Inflammatory macrophage treated with lipopolysaccharide for 4 hours (primary cell): ENCODE measurements around the gene EML1.
A peak's percentile ranks its signal among the peaks of the same experiment; 100 is the strongest.

Source experiments
- DNase-seq: peaks from one replicate; pipeline ENCODE4 v3.0.0-alpha.2; 2020

Gene EML1

GRCh38 chr14:99876406-99876805 lies 83.2 kb downstream of the EML1 start:
- no peak for DNase-seq

DNA sequence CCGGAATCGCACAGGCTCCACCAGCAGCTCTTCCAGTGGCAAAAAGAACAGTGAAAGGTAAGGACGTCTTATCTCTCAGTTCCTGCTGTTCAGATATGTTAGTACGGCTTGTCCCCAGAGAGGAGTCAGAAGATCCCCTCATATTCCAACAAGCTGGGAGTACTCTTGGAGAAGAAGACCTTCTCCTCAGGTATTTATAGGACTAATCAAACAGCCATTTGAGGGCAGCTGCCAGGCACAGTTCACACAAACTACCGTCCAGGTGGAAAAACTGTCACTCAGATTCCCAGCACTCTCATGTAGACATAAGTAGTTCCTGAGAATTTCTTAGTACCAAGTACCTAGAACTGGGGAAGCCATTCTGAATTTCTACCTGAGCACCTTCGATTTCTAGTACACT lies 85.3 kb downstream of the EML1 start:
- DNase-seq: no peak

DNA sequence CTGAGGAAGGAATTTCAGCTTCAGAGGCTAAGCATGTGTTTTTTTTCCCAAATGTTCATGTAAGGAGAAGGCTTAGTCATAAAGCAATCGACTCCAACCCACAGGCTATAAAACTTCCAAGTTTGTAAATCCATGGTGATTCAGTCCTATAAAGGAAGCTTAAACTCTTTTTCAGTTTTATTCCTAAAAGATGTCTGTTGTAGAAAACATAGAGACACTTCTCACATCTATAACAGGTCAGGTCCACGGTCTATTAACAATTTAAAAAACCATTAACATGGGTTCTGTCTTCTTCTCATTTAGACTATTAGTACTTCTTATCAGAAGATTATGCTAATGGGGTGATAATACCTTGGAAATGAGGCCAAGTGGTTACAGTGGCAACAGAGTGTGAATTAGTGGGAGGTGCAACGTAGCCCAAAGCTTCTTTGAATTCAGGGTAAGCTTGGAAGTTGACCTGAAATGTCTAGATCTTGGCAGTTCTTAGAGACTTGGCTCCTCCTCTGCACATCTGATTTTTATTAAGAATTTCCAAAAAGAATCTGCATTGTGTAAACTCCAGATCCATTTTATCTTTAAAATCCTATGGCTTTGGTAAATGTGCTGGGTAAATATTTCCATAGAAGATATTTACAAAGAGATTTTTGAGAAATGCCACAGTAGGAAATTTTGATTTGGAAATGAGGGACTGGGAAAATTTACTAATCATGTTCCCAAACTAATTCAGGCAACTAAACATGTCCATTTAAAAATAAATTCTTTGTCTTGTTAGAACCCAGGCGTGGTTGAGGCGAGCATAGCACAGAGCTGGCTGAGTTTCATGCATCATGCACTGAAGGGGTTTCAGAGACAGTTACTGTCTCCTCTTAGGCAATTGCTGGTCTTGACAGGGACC lies 86.4 kb downstream of the EML1 start:
- DNase-seq: no peak

DNA sequence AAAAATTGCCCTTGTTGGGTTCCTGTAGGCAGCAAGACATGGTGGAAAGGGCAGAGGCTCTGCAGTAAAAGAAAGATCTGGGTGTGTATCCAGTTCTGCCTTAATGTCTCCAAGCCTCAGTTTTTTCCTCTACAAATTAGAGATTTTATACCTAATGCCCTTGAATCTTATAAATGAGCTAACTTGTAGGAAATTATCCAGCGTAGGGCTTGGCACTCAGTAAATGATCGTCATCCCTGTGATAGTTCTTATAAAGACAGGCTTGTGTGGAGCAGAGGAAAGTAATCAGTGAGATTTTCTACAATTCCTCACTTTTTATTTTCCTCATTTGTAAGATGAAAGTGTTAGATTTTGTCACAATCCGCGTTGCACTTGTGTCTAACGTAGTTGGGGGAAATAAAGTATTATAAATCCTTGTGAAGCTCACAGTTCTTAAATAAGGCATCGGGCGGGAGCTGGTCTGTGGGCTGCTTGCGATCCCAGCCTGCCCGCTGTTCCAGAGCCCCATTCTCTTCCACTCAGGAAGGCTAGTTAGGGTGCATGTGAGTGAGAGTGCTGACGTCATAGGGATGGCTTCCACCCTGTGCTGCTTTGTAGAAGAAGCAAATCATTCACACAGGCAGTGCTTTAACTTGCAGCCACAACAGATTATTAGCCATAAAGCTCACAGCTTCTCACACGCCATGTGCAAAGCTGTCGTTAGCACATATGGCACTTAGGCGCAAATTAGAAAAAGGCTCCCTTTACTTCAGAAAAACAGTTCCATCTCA lies 87.6 kb downstream of the EML1 start:
- no peak for DNase-seq

GRCh38 chr14:99883866-99884650 lies 90.8 kb downstream of the EML1 start:
- no peak for DNase-seq

DNA sequence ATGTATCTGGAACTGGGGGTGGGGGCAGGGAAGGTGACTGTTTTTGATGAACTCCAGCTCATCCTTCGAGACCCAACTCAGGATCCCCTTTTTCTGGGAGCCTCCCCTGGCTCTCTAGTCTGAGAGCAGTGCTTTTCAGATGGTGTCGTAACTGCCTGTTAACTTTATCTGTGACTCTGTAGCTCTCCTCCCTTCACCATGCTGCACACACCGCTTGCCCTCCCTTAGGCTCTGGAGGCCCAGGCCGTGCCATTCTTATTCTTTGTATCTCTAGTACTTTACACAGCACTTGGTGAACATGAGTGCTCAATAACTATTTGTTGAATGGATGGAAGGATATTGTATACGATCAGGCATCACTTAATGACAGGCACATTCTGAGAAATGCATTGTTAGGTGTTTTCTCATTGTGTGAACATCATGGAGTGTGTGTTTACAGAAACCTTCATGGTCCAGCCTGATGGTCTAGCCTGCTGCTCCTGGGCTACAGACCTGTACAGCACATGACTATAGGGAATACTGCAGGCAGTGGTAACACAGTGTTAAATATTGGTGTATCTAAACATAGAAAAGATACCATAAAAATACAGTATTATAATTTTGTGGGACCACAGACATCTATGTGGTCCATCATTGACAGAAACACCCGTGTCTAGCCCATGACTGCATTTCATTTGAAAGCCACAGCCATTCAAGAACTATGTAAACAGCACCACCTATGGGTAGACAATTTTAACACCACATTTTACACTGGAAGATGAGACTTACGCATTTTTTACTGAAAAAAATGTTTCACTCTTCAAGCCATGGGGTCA lies 91.8 kb downstream of the EML1 start:
- DNase-seq: peak; percentile 62

DNA sequence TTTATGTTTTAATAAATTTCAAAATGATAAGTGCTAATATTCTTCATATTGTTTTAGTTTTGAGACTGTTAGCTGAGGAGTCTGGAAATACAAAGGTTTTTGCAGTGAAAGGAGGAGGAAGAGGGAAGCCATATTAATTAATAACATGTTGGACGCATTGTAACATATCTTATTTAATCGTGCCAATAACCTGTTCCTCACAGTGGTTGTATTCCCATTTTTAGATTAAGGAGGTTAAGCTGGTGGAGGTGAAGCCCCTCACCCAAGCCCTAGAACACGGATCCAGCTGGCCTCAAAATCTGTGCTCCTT lies 92.4 kb downstream of the EML1 start:
- DNase-seq: no peak

DNA sequence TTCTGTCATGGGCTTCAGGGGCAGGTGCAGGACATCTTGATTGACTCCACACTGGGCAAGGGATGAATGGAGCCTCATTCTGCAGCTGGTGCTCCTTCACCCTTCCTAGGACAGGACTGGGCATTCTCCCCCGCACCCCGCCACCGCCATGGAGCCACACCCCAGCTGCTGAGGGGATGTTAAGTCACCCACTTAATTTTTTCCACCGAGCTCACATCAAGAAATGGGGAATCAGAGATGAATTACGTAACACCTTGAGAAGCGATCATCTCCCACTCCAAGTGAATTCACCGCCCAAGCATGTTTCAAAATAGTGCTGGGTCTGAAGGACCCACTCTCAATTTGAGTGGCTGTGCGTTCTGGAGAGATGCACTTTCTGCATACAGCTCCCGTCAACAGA lies 94.2 kb downstream of the EML1 start:
- DNase-seq: no peak

- DNase-seq: no peak
Observed at GRCh38 chr14:99888149-99888548, 94.9 kb downstream of the EML1 start.

DNA sequence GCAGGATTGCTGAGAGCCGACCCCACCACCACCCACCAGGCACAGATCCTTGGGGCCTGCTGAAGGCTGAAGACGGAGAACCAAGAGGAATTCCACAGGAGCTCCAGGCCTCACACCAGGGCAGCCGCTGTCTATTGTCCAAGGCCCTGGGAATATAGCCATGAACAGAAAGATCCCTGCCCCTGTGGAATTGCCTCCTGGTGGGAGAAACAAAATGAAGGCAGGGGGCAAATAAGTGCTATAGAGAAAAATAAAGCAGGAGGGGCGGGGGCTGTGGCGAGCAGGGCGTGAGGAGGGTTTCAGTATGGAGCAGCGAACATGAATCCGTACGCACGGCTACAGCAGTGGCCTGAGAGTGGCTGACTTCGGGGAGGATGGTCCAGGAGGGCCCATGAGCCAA lies 96.1 kb downstream of the EML1 start:
- DNase-seq: no peak

- no peak for DNase-seq
Observed at GRCh38 chr14:99891266-99891665, 98.1 kb downstream of the EML1 start.

- DNase-seq: no peak
Observed at GRCh38 chr14:99891900-99892299, 98.7 kb downstream of the EML1 start.

DNA sequence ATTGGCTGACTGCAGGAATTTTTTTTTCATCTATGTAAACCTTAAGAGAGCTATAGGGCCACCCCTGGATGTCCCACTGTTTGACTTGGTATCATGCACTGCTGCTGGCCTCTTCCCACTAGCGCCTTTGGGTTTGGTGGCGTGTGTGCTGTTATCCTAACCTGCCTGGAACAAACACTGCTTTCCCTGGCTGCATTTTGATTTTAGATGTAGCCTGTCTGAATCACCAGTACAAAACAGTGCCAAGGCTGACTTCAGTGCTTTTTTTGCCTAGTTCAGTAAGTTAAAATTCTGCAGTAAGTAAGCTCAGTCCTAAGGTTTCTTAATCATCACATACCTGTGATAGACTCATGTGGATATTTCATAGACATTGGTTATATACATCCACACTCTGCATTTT lies 99.2 kb downstream of the EML1 start:
- no peak for DNase-seq

GRCh38 chr14:99896361-99896760 lies 103.1 kb downstream of the EML1 start:
- no peak for DNase-seq

DNA sequence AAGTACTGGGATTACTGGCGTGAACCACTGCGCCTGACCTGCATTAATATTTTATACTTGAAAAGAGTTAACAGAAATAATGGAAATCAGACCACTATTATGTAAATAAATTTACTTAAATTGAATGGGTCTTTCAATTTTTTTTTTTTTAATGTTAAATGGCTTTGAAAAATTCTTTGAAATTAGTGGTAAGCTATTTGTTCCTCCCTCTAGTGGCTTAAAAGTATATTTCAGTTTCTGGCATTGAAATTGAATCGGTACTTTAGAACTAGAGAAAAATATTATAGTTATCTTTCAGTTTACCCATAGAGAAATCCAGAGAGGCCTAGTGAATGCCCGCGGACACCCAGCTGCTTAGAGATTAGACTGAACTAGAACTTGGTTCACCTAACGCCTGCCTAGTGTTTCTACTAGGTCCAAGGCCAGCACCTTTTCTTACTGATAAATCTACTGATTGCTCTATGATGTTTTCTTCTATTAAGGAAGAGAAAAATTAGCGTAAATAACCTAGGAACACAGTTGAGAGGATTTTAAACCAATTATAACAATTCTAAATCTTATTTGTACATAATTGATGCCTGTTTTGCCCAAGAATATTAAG lies 106.5 kb downstream of the EML1 start:
- peak; percentile 8 for DNase-seq

DNA sequence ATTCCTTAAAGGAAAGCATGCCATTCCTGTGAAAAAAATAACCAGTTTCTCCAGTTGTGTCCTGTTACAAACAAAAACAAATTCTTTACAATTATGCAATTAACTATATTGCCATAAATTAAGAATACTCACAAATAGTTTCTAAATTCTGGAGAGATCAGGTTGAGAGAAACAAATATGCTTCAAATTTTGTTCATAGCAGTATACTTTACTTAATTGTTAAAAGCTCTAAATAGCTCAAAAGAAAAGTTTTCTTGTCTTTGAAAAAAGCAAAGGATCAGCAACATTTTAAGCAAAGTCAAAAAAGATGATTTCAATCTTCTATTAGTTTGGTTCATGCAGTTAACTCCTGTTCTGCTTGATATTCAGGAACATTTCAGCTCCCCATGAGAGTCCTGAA lies 109.7 kb downstream of the EML1 start:
- DNase-seq: no peak

DNA sequence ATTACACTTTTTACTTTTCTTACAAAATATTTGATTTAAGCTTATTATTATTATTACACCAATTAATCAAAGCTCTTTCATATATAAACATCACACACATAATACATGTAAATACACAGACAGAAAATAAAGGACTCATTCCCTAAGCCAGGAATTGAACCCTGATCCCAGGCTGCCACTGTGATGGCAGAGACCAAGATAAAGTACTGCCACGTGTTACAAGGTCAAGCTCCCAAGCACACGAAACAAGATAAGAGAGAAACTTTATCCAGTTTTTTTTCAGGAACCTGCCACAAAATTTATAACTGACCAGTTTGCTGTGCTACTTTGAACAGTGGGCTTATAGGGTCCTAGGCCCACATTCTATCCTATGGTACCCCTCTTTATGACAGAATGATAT lies 111.3 kb downstream of the EML1 start:
- no peak for DNase-seq

GRCh38 chr14:99905121-99905520 lies 111.9 kb downstream of the EML1 start:
- DNase-seq: no peak

DNA sequence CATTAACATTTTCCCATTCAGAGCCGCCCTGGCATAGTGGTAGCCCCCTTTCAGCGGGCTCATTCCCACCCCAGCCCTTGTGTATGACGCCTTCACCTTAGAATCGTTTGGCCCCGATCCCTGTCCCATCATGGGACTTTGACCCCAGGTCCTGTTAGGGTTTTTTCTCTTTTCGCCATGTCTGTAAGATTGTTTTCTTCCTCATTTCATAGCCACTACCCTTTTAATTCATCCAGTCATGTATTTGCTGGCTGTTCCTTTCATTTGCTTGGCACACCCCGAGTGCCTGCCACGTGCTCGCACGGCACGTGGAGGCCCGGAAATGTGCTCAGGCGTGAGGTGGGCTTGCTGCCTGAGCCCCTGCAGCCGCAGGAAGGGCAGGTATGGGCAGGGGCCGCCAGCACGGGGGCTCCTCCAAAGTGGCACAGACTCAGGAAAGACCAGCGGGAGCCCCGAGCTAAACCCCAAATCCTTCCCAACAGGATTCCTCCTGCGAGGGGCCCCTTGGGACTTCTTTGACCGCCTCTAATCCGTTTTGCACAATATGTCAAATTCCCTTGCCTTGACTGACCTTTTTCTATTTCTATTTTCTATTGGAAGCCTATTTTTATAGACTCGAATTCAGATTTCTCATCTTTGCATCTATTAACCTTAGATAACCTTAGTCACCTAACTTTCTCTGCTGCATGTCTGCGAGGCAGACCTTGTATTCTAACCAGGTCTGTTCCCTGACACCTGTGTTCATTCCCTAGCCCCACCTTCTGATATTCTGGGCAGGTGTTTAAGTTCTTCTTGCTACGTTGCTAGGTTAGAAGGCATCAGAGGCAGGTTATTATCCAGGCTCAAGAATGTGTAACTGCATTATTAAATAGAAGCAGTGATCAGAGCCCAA lies 114.8 kb downstream of the EML1 start:
- DNase-seq: no peak

GRCh38 chr14:99908653-99909250 lies 115.5 kb downstream of the EML1 start:
- DNase-seq: no peak
